ENCODE measurements around the gene WDPCP. TPM values are rescaled to one million over a fixed set of nuclear protein-coding genes. Genes with fewer than 3 reads are reported as not detected.

The WDPCP gene
- total and polyA plus RNA-seq, 2 of the 13 experiments (the other 11 are each of a cell fraction or from before 2014, with no cell fraction given) = 2.9 to 5.2 TPM

DNA sequence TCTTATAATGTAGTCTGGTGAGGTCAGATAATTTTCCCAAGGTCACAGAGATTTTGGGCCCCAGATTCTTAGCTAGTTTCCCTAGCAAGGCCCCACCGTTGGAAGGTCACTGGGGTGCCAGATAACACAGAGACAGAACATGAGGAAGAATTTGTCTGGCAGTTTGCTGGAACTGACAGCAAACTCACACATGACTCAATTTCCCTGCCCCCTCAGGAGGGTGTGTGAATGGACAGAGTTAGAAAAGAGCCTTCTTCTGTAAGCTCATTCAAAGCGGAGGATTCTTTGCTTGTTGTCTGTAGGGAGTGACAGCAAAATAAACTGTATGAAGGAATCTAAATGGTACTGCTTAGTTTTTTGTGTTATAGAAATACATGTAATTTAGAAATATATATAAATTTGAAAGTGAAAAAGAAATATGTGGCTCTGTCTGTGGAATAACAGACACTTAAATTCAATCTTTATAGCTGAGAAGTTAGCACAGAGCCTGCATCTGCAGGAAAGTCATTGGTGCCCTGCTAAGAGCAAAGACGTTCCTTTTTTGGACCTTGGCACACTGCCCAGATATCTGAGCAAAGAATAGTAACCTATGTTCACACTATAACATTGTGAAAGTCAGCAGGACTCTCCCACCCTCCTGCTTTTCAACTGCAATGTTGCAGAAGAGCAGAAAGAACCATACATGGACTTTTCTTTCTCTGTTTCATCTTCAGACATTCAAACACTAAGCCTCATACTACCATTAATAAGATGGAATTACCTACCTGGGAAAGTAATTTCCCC, 2.5 kb upstream of the WDPCP start (continued):
- 0 out of 2 replicates have a peak, but pooled peaks have one; percentile 10 for TF ChIP-seq GATAD1 (CRISPR knock-in tag; IDR thresholded peaks at IDR 0.05)
- no peak for TF ChIP-seq TBL1XR1 (IDR thresholded peaks at IDR 0.05; ENCODE audit: borderline replicate concordance, low read length, partially characterized antibody)
- no peak for TF ChIP-seq KLF11 (CRISPR knock-in tag; IDR thresholded peaks at IDR 0.05)
- no peak for TF ChIP-seq HIVEP1 (CRISPR knock-in tag; IDR thresholded peaks at IDR 0.05)
- TF ChIP-seq, protein P1, sequence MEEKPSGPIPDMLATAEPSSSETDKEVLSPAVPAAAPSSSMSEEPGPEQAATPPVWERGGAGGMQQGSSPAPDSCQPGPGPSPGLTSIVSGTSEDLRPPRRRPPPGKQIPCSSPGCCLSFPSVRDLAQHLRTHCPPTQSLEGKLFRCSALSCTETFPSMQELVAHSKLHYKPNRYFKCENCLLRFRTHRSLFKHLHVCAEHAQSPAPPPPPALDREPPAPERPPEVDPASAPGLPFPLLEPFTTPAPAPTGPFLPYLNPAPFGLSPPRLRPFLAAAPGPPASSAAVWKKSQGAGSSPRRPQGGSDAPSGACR (CRISPR knock-in tag; IDR thresholded peaks at IDR 0.05) = no peak
- peak; percentile 61 for TF ChIP-seq THAP11 (CRISPR knock-in tag; IDR thresholded peaks at IDR 0.05)
- TF ChIP-seq ZNF331 (CRISPR knock-in tag; IDR thresholded peaks at IDR 0.05) = peak; percentile 47; the same call in 1 of the 2 replicates
- no peak for TF ChIP-seq POLR2A (IDR thresholded peaks at IDR 0.05; ENCODE audit: insufficient read depth in 1 of 2, low read depth in 2 of 2, low read length in 2 of 2)
- TF ChIP-seq HDAC1 (CRISPR knock-in tag; IDR thresholded peaks at IDR 0.05) = no peak
- no peak for TF ChIP-seq ZNF547 (CRISPR knock-in tag; IDR thresholded peaks at IDR 0.05)
- peak; percentile 79 for TF ChIP-seq CEBPB (IDR thresholded peaks at IDR 0.05; ENCODE audit: borderline replicate concordance, low read depth, low read length)
- no peak for TF ChIP-seq PRMT3 (CRISPR knock-in tag; IDR thresholded peaks at IDR 0.05; ENCODE audit: borderline replicate concordance, low read depth)
- TF ChIP-seq KAT8 (CRISPR knock-in tag; IDR thresholded peaks at IDR 0.05) = peak; percentile 12; the same call in 1 of the 2 replicates
- no peak for TF ChIP-seq ZC3H4 (CRISPR knock-in tag; IDR thresholded peaks at IDR 0.05; ENCODE audit: borderline replicate concordance)
- TF ChIP-seq KLF9 (CRISPR knock-in tag; IDR thresholded peaks at IDR 0.05; ENCODE audit: low read depth) = no peak
- TF ChIP-seq ZNF343 (CRISPR knock-in tag; IDR thresholded peaks at IDR 0.05) = no peak
- TF ChIP-seq, protein P2, sequence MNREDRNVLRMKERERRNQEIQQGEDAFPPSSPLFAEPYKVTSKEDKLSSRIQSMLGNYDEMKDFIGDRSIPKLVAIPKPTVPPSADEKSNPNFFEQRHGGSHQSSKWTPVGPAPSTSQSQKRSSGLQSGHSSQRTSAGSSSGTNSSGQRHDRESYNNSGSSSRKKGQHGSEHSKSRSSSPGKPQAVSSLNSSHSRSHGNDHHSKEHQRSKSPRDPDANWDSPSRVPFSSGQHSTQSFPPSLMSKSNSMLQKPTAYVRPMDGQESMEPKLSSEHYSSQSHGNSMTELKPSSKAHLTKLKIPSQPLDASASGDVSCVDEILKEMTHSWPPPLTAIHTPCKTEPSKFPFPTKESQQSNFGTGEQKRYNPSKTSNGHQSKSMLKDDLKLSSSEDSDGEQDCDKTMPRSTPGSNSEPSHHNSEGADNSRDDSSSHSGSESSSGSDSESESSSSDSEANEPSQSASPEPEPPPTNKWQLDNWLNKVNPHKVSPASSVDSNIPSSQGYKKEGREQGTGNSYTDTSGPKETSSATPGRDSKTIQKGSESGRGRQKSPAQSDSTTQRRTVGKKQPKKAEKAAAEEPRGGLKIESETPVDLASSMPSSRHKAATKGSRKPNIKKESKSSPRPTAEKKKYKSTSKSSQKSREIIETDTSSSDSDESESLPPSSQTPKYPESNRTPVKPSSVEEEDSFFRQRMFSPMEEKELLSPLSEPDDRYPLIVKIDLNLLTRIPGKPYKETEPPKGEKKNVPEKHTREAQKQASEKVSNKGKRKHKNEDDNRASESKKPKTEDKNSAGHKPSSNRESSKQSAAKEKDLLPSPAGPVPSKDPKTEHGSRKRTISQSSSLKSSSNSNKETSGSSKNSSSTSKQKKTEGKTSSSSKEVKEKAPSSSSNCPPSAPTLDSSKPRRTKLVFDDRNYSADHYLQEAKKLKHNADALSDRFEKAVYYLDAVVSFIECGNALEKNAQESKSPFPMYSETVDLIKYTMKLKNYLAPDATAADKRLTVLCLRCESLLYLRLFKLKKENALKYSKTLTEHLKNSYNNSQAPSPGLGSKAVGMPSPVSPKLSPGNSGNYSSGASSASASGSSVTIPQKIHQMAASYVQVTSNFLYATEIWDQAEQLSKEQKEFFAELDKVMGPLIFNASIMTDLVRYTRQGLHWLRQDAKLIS (CRISPR knock-in tag; IDR thresholded peaks at IDR 0.05) = no peak
- TF ChIP-seq YEATS4 (CRISPR knock-in tag; IDR thresholded peaks at IDR 0.05; ENCODE audit: borderline replicate concordance) = no peak
- TF ChIP-seq, protein P3, sequence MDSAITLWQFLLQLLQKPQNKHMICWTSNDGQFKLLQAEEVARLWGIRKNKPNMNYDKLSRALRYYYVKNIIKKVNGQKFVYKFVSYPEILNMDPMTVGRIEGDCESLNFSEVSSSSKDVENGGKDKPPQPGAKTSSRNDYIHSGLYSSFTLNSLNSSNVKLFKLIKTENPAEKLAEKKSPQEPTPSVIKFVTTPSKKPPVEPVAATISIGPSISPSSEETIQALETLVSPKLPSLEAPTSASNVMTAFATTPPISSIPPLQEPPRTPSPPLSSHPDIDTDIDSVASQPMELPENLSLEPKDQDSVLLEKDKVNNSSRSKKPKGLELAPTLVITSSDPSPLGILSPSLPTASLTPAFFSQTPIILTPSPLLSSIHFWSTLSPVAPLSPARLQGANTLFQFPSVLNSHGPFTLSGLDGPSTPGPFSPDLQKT (CRISPR knock-in tag; IDR thresholded peaks at IDR 0.05; ENCODE audit: borderline replicate concordance) = no peak
- TF ChIP-seq ZNF672 (CRISPR knock-in tag; IDR thresholded peaks at IDR 0.05) = no peak
- TF ChIP-seq ZNF670 (CRISPR knock-in tag; IDR thresholded peaks at IDR 0.05; ENCODE audit: borderline replicate concordance) = no peak
- TF ChIP-seq SOX6 (IDR thresholded peaks at IDR 0.05) = no peak
- TF ChIP-seq SOX6 (CRISPR knock-in tag; IDR thresholded peaks at IDR 0.05) = no peak; the same call in 1 of the 2 replicates
- no peak for TF ChIP-seq ATM (IDR thresholded peaks at IDR 0.05; ENCODE audit: borderline replicate concordance)
- TF ChIP-seq HDAC2 (CRISPR knock-in tag; IDR thresholded peaks at IDR 0.05) = 0 out of 2 replicates have a peak, but pooled peaks have one; percentile 40
- no peak for TF ChIP-seq POLR2G (IDR thresholded peaks at IDR 0.05; ENCODE audit: low read depth, low read length)

Measured in HepG2 (cell line).